Activated naive CD8-positive, alpha-beta T cell treated with anti-CD3 and anti-CD28 coated beads, Interleukin-2, amount 50 U/mL, for 24 hours (primary cell): ENCODE results near the gene RSPO3.

Experiments
- ATAC-seq: fragments of 150-1000 bp; cut with Tn5 transposase; one replicate; pipeline ENCODE4 v1.10.0; 2021
- DNase-seq: peaks from one replicate; pipeline ENCODE4 v3.0.0; 2021
- H3K27ac Mint-ChIP-seq: one replicate; pipeline ENCODE4 v1.8.0; 2021; ENCODE audit warnings: mild to moderate bottlenecking, mixed read lengths
- H3K27me3 Mint-ChIP-seq: one replicate; pipeline ENCODE4 v1.8.0; 2021; ENCODE audit warnings: mixed read lengths
- H3K36me3 Mint-ChIP-seq: one replicate; pipeline ENCODE4 v1.8.0; 2021; ENCODE audit warnings: low read depth, mixed read lengths
- H3K4me1 Mint-ChIP-seq: one replicate; pipeline ENCODE4 v1.8.0; 2021; ENCODE audit warnings: mixed read lengths
- H3K4me3 Mint-ChIP-seq: one replicate; pipeline ENCODE4 v1.8.0; 2021; ENCODE audit warnings: mild to moderate bottlenecking, moderate library complexity, mixed read lengths
- H3K9me3 Mint-ChIP-seq: one replicate; pipeline ENCODE4 v1.8.0; 2021; ENCODE audit warnings: mixed read lengths

Gene RSPO3

DNA sequence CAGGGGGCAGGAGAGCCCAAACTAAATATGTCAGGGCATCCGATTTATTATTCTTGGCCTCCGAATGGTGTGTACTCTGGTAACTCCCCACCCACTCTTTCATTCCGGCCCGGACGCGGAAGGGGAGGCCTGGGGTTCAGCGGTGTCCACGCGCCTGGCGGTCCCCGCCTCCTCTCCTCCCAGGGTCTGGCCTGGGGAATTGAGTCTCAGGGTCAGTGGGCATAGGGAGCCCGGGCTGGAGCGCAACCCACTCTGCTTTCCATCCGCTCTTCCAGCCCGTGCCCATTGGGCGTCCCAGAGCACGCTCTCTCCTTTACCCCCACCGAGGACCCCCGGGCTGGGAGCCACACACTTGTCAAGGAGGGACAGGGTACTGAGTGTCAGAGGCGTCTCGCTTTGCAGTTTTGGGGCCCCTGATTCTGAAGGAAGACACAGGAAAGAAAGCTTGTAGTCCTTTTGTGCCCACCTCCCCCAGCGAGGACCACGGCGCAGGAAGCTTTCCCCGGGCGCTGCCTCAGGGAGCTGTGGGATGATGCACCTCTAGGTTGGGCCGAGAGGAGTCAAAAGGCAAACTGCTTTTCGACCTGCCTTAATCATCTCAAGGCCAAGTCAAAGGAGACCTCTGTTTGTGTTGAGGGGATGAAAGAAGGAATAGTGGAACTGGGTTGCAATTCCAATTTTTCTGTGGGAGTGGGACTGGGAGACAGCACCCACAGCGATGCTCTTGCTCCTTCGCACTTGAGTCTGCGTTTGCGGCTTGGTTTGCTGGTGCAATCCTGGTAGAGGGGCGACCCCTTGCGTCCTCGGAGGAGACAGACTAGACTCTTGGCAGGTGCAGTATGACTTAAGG lies 2.5 kb downstream of the RSPO3 start:
- Mint-ChIP-seq H3K27ac (no peak overlapping the region), H3K9me3 (no peaks in the 10 kb centered on the region), H3K4me1 (peaks cover 19% of the 10 kb centered on the region), H3K27me3 (peaks cover 69% of the 10 kb centered on the region), H3K36me3 (no peaks in the 10 kb centered on the region), H3K4me3 (no peak overlapping the region)
- ATAC-seq (peak; percentile 84), DNase-seq (peak; percentile 78)

DNA sequence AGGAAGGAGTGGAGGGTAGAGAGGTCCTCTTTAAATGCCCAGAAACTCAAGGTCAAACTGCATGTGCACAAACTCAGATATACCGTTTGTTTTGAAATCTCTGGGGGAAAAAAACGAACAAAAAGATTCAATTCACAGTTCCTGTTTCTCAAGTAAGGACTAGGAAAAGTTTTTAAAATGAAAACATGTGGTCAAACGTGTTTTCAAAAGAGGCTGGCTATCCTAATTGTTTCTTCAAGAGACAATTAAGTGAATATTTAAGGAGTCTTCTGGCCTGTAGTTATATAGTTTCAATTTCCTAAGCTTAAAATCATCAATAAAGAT lies 3.1 kb downstream of the RSPO3 start:
- ATAC-seq (no peak), DNase-seq (no peak)
- Mint-ChIP-seq H3K4me1 (peaks cover 19% of the 10 kb centered on the region), H3K27me3 (peaks cover 65% of the 10 kb centered on the region), H3K27ac (no peak overlapping the region), H3K4me3 (no peak overlapping the region), H3K9me3 (no peaks in the 10 kb centered on the region), H3K36me3 (no peaks in the 10 kb centered on the region)

DNA sequence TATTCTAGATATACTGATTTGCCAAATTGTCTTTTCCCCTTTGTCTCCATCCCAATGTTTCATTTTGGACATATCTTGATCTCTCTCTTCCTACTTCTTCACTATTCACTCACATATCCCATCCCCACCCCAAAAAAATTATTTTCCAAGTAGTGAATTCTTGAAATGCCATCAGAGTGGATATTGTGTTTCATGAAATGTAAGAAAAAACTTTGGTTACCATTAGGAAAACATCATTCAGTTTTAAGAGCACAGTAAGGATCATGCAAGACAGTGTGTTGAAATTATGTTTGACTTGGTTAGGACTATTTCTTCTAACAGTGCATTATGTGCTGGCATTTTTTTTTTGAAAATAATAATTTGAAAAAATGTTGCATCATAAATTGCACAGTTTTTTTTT lies 5.7 kb downstream of the RSPO3 start:
- no peaks in the 10 kb centered on the region for H3K36me3 Mint-ChIP-seq
- H3K27me3 Mint-ChIP-seq, result peaks cover 55% of the 10 kb centered on the region
- no peaks in the 10 kb centered on the region for H3K9me3 Mint-ChIP-seq
- H3K4me3 Mint-ChIP-seq, result no peak overlapping the region
- H3K4me1 Mint-ChIP-seq, result peaks cover 11% of the 10 kb centered on the region
- ATAC-seq (no peak), DNase-seq (no peak)
- H3K27ac Mint-ChIP-seq, result no peak overlapping the region

DNA sequence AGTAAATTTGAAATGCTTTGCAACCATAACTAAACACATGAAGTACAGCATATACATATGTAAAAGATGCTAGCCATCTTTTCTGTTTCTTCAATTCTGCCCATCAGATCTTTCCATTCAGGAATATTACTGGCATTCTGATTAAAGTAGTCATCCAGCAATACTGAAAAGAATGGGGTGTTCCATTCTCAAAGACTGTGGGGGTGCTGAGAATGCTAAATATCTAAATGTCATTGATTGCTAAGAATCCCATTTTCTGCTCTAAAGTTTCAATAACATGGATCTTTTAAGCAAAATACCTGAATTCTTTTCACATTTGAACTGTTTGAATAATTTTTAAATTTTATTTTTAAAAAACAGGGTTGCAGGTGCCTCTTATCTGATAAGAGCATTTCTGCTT lies 6.2 kb downstream of the RSPO3 start:
- no peaks in the 10 kb centered on the region for H3K9me3 Mint-ChIP-seq
- DNase-seq (no peak), ATAC-seq (no peak)
- no peak overlapping the region for H3K4me3 Mint-ChIP-seq
- no peak overlapping the region for H3K27ac Mint-ChIP-seq
- H3K27me3 Mint-ChIP-seq, result peaks cover 58% of the 10 kb centered on the region
- no peaks in the 10 kb centered on the region for H3K36me3 Mint-ChIP-seq
- H3K4me1 Mint-ChIP-seq, result peaks cover 11% of the 10 kb centered on the region

DNA sequence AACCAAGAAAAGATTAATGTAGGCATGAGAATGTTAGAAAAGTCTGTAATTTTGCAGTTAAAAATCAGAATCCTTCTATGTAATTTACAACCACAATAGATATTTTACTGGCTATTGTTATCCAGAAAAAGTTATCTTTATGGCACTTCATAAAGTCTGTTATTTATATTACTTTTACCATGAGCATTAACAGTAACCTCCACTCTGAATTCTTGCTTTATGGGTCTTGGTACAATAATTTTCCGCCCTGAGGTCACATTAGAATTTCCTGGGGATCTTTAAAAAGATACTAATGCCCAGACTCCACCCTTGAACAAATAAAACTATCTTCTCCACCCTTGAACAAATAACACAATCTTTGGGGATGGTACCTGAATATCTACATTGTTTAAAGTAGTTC lies 9.6 kb downstream of the RSPO3 start:
- H3K9me3 Mint-ChIP-seq, result no peaks in the 10 kb centered on the region
- no peak overlapping the region for H3K27ac Mint-ChIP-seq
- H3K4me1 Mint-ChIP-seq, result no peaks in the 10 kb centered on the region
- H3K36me3 Mint-ChIP-seq, result no peaks in the 10 kb centered on the region
- ATAC-seq (no peak), DNase-seq (no peak)
- peaks cover 33% of the 10 kb centered on the region for H3K27me3 Mint-ChIP-seq
- H3K4me3 Mint-ChIP-seq, result no peak overlapping the region

DNA sequence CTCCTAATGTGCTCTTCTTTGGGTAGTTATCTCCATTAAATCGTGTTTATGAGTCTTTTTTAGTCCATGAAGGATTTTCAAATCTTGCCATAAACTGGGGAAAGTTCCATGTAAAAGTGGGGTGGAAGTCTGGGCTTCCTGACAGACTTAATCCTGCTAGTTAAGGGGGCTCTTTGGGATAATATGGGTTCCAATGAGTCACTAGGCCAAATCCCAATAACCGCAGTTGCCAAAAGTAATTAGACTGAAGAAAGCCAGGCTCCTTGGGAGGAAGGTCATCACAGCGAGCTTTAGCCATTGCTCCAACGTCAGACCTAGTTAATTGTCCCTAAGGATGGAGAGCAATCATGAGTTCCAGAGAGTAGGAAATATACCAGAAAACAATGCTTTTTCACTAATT lies 10.8 kb downstream of the RSPO3 start:
- H3K4me3 Mint-ChIP-seq, result no peak overlapping the region
- H3K9me3 Mint-ChIP-seq, result no peaks in the 10 kb centered on the region
- H3K36me3 Mint-ChIP-seq, result no peaks in the 10 kb centered on the region

DNA sequence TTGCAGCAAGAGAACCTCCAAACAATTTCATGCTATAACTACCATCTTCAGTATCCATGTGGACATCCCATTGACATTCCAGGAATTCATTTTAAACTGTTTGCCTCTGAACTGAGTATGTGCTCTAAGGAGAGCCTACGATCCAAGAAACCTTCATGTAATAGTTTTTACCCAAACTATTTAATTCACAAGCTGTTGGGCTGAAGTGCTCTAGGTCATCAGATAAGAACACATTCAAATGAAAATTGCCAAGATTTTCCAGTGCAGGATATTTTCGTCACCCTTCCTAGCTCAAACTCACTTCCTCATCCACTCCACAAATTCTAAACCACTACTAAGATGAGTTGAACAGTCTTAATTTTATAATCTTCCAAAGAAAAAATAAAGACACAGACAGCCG lies 12.8 kb downstream of the RSPO3 start:
- no peak for ATAC-seq
- no peaks in the 10 kb centered on the region for H3K36me3 Mint-ChIP-seq
- H3K27ac Mint-ChIP-seq, result no peak overlapping the region
- no peaks in the 10 kb centered on the region for H3K9me3 Mint-ChIP-seq
- peaks cover 19% of the 10 kb centered on the region for H3K27me3 Mint-ChIP-seq
- no peak for DNase-seq
- no peak overlapping the region for H3K4me3 Mint-ChIP-seq
- no peaks in the 10 kb centered on the region for H3K4me1 Mint-ChIP-seq

More for the DNA sequence above, 10.8 kb downstream of the RSPO3 start:
- no peaks in the 10 kb centered on the region for H3K4me1 Mint-ChIP-seq
- no peak overlapping the region for H3K27ac Mint-ChIP-seq
- H3K27me3 Mint-ChIP-seq, result peaks cover 24% of the 10 kb centered on the region
- no peak for DNase-seq
- ATAC-seq, result no peak

DNA sequence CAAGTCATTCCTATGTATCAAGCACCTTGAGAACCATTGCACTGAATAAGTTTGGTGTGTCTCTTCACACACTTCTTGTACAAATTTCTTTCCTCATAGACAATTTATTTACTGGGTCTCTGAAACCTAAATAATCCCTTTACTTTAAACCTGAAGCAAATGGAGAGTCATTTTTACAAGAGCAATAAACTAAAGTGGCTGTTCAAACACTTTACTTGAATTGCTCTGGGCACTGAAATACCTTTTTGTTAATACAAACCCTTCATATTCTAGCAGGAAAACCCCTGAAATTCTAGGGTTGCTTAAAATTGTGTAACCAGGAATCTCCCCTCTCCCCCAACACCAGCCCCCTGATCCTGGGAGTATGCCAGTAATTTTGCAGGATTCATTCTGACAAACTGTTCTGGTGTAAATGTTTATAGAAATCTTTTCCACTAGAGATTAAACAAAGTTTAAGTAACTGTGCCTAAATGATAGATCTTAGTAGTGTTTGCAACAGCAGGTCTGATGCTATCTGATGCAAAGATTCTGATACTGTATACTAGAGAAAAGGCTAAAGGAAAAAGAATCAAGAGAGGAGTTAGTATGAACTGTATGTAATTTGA lies 13.4 kb downstream of the RSPO3 start:
- DNase-seq (no peak), ATAC-seq (no peak)
- Mint-ChIP-seq H3K4me3 (no peak overlapping the region), H3K36me3 (no peaks in the 10 kb centered on the region), H3K9me3 (no peaks in the 10 kb centered on the region), H3K4me1 (no peaks in the 10 kb centered on the region), H3K27ac (no peak overlapping the region), H3K27me3 (peaks cover 19% of the 10 kb centered on the region)

DNA sequence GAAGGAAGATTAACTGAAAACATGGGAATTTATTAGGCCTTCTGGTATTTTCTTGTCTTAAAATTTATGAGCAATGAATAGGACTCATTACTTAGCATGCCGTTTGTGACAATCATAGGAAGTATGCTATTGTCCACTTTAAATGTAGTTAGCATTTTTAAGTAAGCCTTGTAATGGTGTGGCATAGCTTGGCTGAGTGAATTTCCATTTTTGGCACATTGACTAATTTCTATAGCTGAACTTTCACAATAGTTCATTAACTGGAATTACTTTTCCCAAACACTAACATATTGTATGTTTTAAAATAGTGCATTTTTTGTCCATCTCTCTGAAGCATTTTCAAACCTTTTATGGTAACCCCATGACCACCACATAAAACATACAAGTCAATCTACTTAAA lies 15.7 kb downstream of the RSPO3 start:
- Mint-ChIP-seq H3K4me1 (no peaks in the 10 kb centered on the region), H3K27ac (no peak overlapping the region), H3K36me3 (no peaks in the 10 kb centered on the region), H3K27me3 (peaks cover 8% of the 10 kb centered on the region), H3K9me3 (no peaks in the 10 kb centered on the region), H3K4me3 (no peak overlapping the region)
- ATAC-seq (no peak), DNase-seq (no peak)

DNA sequence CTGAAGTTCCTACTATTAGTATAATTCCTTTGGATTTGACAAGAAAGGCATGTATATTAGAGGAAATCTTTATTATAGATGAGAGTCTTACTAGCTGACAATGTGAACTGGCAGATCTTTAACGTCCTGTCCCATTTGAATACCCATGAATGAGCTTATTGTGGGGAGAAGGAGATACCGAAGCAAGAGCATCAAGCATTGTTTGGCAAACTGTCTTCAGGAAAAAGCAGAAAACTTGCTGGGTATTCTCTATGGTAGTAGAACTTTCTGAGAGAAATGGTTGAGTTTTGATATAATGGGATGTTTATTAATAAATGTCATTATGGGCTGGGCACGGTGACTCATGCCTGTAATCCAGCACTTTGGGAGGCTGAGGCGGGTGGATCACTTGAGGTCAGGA lies 18.3 kb downstream of the RSPO3 start:
- H3K36me3 Mint-ChIP-seq, result no peaks in the 10 kb centered on the region
- H3K4me1 Mint-ChIP-seq, result no peaks in the 10 kb centered on the region
- H3K9me3 Mint-ChIP-seq, result no peaks in the 10 kb centered on the region
- ATAC-seq (no peak), DNase-seq (no peak)
- peaks cover 7% of the 10 kb centered on the region for H3K27me3 Mint-ChIP-seq
- no peak overlapping the region for H3K27ac Mint-ChIP-seq
- H3K4me3 Mint-ChIP-seq, result no peak overlapping the region

DNA sequence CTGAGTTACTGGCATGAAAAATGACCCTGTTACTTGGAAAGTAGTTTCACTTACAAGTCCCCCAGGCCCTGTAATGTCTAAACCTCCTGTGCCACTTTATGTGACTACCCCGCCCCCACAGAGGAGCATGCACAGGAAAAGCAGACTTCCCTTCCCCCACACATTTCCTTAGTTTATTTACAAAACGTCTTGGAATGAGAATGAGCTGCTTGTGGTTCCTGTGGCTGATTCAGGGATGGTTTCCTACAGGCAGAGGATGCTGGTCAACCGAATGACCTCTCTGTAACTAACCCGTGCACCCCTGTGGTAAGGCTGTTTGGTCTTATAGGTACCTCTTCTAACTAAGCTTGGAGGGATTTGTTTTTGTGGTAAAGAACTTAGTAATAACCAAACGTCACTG lies 28.5 kb downstream of the RSPO3 start:
- no peak for DNase-seq
- H3K4me3 Mint-ChIP-seq, result no peak overlapping the region

DNA sequence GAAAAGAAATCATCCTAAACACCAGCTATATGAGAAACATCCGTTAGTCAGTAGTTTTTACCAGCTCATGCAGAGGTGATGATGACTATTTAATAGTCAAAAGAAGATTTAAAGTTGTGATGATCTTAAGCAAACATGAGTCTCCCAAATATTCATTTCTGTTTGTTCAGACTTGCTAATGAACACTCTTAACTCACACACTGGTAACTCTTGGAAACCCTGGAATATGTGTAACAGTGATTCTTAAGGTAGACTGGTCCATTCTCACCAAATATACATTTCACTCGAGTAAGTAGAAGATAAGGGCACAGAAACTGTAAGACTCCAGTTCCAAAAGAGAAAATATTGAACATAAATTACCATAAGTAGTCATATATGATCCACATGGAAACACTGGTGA lies 29.1 kb downstream of the RSPO3 start:
- H3K4me1 Mint-ChIP-seq, result no peaks in the 10 kb centered on the region
- no peaks in the 10 kb centered on the region for H3K9me3 Mint-ChIP-seq
- H3K27me3 Mint-ChIP-seq, result peaks cover 11% of the 10 kb centered on the region
- H3K4me3 Mint-ChIP-seq, result no peak overlapping the region
- no peak for DNase-seq
- H3K36me3 Mint-ChIP-seq, result no peaks in the 10 kb centered on the region
- ATAC-seq, result no peak
- H3K27ac Mint-ChIP-seq, result no peak overlapping the region

More for the DNA sequence above, 28.5 kb downstream of the RSPO3 start:
- H3K27me3 Mint-ChIP-seq, result peaks cover 11% of the 10 kb centered on the region
- no peak overlapping the region for H3K27ac Mint-ChIP-seq
- H3K36me3 Mint-ChIP-seq, result no peaks in the 10 kb centered on the region
- no peaks in the 10 kb centered on the region for H3K9me3 Mint-ChIP-seq
- ATAC-seq, result no peak
- no peaks in the 10 kb centered on the region for H3K4me1 Mint-ChIP-seq

DNA sequence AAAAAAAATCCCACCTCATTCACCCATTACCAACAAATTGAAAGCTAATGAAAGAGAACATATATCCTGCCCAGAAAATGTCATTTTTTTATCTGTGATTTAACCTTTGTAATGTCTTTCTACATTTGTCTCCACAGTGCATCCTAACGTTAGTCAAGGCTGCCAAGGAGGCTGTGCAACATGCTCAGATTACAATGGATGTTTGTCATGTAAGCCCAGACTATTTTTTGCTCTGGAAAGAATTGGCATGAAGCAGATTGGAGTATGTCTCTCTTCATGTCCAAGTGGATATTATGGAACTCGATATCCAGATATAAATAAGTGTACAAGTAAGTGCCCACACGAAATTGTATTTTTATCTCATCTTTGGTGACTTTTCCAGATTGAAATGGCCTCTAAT lies 30.0 kb downstream of the RSPO3 start:
- peaks cover 11% of the 10 kb centered on the region for H3K27me3 Mint-ChIP-seq
- DNase-seq (no peak), ATAC-seq (no peak)
- no peaks in the 10 kb centered on the region for H3K9me3 Mint-ChIP-seq
- no peak overlapping the region for H3K27ac Mint-ChIP-seq
- H3K36me3 Mint-ChIP-seq, result no peaks in the 10 kb centered on the region
- H3K4me1 Mint-ChIP-seq, result no peaks in the 10 kb centered on the region
- H3K4me3 Mint-ChIP-seq, result no peak overlapping the region

DNA sequence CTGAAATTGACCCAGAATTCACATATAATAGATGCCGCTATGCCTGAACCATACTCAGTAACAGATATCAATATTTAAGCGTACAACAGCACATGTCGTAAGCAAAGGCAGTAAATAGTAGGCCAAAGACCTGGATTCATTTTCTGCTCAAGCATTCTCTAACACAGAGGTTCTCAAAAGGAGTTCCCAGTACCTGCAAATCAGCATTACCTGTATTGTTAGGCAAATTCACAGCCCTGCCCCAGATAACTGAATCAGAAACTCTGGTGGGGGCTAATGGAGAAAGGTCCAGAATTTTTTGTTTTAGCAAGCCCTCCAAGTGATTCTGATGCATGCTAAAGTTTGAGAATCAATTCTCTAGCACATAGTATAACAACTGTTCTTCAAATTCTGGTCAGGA lies 36.0 kb downstream of the RSPO3 start:
- H3K36me3 Mint-ChIP-seq, result no peaks in the 10 kb centered on the region
- no peaks in the 10 kb centered on the region for H3K9me3 Mint-ChIP-seq
- no peak overlapping the region for H3K27ac Mint-ChIP-seq
- peaks cover 3% of the 10 kb centered on the region for H3K27me3 Mint-ChIP-seq
- no peaks in the 10 kb centered on the region for H3K4me1 Mint-ChIP-seq
- ATAC-seq (no peak), DNase-seq (no peak)
- no peak overlapping the region for H3K4me3 Mint-ChIP-seq

DNA sequence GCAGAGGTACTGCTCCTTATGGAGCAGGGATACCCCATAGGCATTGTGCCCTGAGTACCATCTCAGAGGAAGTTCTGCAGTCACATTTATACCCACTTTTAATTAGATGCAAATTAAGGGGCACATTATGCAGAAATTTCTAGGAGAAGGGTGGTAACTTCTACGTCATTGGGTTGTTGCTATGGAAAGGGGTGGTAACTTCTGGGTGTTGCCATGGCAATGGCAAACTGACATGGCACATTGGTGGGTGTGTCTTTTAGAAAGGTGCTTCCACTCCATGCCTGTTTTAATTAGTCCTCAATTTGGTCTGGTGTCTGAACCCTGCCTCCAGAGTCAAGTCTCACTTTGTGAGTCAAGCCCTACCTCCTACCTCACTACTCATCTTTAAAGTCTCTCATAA lies 42.0 kb downstream of the RSPO3 start:
- Mint-ChIP-seq H3K27me3 (peaks cover 2% of the 10 kb centered on the region), H3K27ac (no peak overlapping the region), H3K4me3 (no peak overlapping the region), H3K9me3 (no peaks in the 10 kb centered on the region), H3K36me3 (no peaks in the 10 kb centered on the region), H3K4me1 (no peaks in the 10 kb centered on the region)
- DNase-seq (no peak), ATAC-seq (no peak)
